Endothelial cell (in vitro differentiated cells): Measurements from ENCODE around the gene C4orf33. TPM values are rescaled to one million over a fixed set of nuclear protein-coding genes. Genes with fewer than 3 reads are reported as not detected.

Experiments
- DNase-seq: peaks from one replicate; pipeline ENCODE4 v3.0.0; 2021; ENCODE audit warnings: low spot score
- H3K27ac Mint-ChIP-seq: one replicate; pipeline ENCODE4 v1.8.0; 2021; ENCODE audit warnings: mixed read lengths, inconsistent platforms; ENCODE audit not compliant: unreplicated experiment
- H3K27me3 Mint-ChIP-seq: one replicate; pipeline ENCODE4 v1.8.0; 2021; ENCODE audit warnings: mild to moderate bottlenecking, moderate library complexity, mixed read lengths, inconsistent platforms; ENCODE audit not compliant: unreplicated experiment
- H3K36me3 Mint-ChIP-seq: one replicate; pipeline ENCODE4 v1.8.0; 2021; ENCODE audit warnings: mild to moderate bottlenecking, low read depth, mixed read lengths, inconsistent platforms; ENCODE audit not compliant: unreplicated experiment
- H3K4me1 Mint-ChIP-seq: one replicate; pipeline ENCODE4 v1.8.0; 2021; ENCODE audit warnings: mild to moderate bottlenecking, mixed read lengths, inconsistent platforms; ENCODE audit not compliant: unreplicated experiment
- H3K4me3 Mint-ChIP-seq: one replicate; pipeline ENCODE4 v1.8.0; 2021; ENCODE audit warnings: mild to moderate bottlenecking, mixed read lengths, inconsistent platforms; ENCODE audit not compliant: unreplicated experiment
- H3K9me3 Mint-ChIP-seq: one replicate; pipeline ENCODE4 v1.8.0; 2021; ENCODE audit warnings: mixed read lengths, inconsistent platforms; ENCODE audit not compliant: unreplicated experiment
- total RNA-seq: library from RNA; stranded (reverse); fragmentation: NEBNext Ultra II Directional; extraction: Animal tissue kit (Norgen Biotek cat#: 25700); gene quantifications from one replicate; pipeline ENCODE4 v1.2.1, GENCODE V29; 2021; ENCODE audit not compliant: unreplicated experiment
- TF ChIP-seq, protein P1 (sequence below): fragments of 200-600 bp; sonication (generic); IDR thresholded peaks from one replicate; pipeline ENCODE4 v1.5.0; 2021; ENCODE audit warnings: antibody characterized with exemption; ENCODE audit not compliant: unreplicated experiment

The C4orf33 gene
- total RNA-seq, 1 donor from 2014 or later = 15.9 TPM

DNA sequence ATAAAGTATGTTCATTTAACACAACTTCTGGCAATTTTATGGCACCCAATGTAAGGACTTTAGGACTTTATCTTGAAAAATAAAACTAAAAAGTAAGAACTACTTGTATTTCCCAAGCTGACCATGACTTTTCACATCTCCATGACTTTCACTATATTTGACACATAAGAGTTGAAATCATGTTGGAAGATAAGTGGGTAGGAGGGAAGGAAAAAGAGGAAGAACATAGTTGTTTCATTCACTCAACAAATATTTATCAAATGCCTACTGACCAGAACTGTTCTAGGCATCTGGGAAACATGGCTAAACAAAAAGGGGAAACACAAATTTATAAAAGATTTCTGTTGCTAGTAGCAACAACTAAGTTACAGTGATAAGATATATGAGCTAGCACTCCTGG lies 18.6 kb upstream of the C4orf33 start:
- H3K27me3 Mint-ChIP-seq = peaks cover 2% of the 10 kb centered on the region
- H3K4me1 Mint-ChIP-seq = no peaks in the 10 kb centered on the region
- H3K36me3 Mint-ChIP-seq = peaks cover 57% of the 10 kb centered on the region
- H3K4me3 Mint-ChIP-seq = peak overlapping the region; percentile 53
- peaks cover 24% of the 10 kb centered on the region for H3K9me3 Mint-ChIP-seq
- no peak overlapping the region for H3K27ac Mint-ChIP-seq
- no peak for DNase-seq
- TF ChIP-seq, protein P1, sequence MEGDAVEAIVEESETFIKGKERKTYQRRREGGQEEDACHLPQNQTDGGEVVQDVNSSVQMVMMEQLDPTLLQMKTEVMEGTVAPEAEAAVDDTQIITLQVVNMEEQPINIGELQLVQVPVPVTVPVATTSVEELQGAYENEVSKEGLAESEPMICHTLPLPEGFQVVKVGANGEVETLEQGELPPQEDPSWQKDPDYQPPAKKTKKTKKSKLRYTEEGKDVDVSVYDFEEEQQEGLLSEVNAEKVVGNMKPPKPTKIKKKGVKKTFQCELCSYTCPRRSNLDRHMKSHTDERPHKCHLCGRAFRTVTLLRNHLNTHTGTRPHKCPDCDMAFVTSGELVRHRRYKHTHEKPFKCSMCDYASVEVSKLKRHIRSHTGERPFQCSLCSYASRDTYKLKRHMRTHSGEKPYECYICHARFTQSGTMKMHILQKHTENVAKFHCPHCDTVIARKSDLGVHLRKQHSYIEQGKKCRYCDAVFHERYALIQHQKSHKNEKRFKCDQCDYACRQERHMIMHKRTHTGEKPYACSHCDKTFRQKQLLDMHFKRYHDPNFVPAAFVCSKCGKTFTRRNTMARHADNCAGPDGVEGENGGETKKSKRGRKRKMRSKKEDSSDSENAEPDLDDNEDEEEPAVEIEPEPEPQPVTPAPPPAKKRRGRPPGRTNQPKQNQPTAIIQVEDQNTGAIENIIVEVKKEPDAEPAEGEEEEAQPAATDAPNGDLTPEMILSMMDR = no peak

DNA sequence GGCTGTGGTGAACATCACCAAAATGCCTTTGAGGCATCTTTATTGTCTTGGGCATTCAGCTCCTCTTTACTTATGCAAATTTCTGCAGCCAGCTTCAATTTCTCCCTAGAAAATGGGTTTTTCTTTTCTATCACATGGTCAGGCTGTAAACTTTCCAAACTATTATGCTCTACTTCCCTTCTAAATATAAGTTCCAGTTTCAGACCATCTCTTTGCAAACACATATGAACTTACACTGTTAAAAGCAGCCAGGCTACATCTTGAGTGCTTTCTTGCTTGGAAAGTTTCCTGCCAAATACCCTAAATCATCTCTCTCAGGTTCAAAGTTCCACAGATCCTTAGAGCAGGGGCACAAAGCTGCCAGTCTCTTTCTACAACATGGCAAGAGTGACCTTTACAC lies 15.8 kb upstream of the C4orf33 start:
- Mint-ChIP-seq H3K9me3 (peaks cover 20% of the 10 kb centered on the region), H3K36me3 (peaks cover 42% of the 10 kb centered on the region)

GRCh38 chr4:129082302-129082701 lies 13.7 kb upstream of the C4orf33 start:
- Mint-ChIP-seq H3K4me1 (no peaks in the 10 kb centered on the region), H3K4me3 (no peak overlapping the region), H3K9me3 (peaks cover 20% of the 10 kb centered on the region), H3K27ac (no peak overlapping the region), H3K36me3 (peaks cover 31% of the 10 kb centered on the region), H3K27me3 (peaks cover 2% of the 10 kb centered on the region)
- TF ChIP-seq, protein P1 = no peak
- no peak for DNase-seq

More for the DNA sequence above, 15.8 kb upstream of the C4orf33 start:
- no peaks in the 10 kb centered on the region for H3K4me1 Mint-ChIP-seq
- peak overlapping the region; percentile 87 for H3K4me3 Mint-ChIP-seq
- TF ChIP-seq, protein P1 = no peak
- no peak overlapping the region for H3K27ac Mint-ChIP-seq
- no peak for DNase-seq
- peaks cover 2% of the 10 kb centered on the region for H3K27me3 Mint-ChIP-seq

DNA sequence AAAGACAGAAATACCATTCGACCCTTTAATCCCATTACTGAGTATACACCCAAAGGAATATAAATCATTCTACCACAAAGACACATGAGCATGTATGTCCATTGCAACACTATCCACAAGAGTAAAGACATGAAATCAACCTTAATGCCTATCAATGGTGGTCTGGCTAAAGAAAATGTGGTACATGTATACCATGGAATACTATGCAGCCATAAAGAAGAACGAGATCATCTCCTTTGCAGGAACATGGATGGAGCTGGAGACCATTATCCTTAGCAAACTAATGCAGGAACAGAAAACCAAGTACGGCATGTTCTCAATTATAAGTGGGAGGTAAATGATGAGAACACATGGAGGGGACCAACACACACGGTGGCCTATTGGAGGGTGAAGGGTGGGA lies 10.5 kb upstream of the C4orf33 start:
- peaks cover 9% of the 10 kb centered on the region for H3K9me3 Mint-ChIP-seq
- H3K27ac Mint-ChIP-seq = no peak overlapping the region
- TF ChIP-seq, protein P1 = no peak
- peaks cover under 1% of the 10 kb centered on the region for H3K27me3 Mint-ChIP-seq
- H3K4me3 Mint-ChIP-seq = no peak overlapping the region
- peaks cover 11% of the 10 kb centered on the region for H3K36me3 Mint-ChIP-seq
- no peak for DNase-seq
- peaks cover 8% of the 10 kb centered on the region for H3K4me1 Mint-ChIP-seq

- no peak for DNase-seq
- H3K4me3 Mint-ChIP-seq = no peak overlapping the region
- no peaks in the 10 kb centered on the region for H3K36me3 Mint-ChIP-seq
- TF ChIP-seq, protein P1 = no peak
- H3K27ac Mint-ChIP-seq = no peak overlapping the region
- no peaks in the 10 kb centered on the region for H3K27me3 Mint-ChIP-seq
- H3K9me3 Mint-ChIP-seq = no peaks in the 10 kb centered on the region
- peaks cover 8% of the 10 kb centered on the region for H3K4me1 Mint-ChIP-seq
These were observed 8.4 kb upstream of the C4orf33 start for GRCh38 chr4:129087516-129087915.
